Measurements from ENCODE around the gene SPOCK3.

- no peak for TF ChIP-seq CTCF (conservative IDR thresholded peaks at IDR 0.05; ENCODE audit: low read depth, low read length)
- no peak for TF ChIP-seq EZH2 (IDR thresholded peaks at IDR 0.05; ENCODE audit: borderline replicate concordance, low read depth, low read length, poor library complexity, severe bottlenecking)
These were observed 133.3 kb downstream of the SPOCK3 start for GRCh38 chr4:167101035-167101434.
